ENCODE results near the gene ATP6V1D. TPM values are rescaled to one million over a fixed set of nuclear protein-coding genes. Genes with fewer than 3 reads are reported as not detected.
A peak's percentile ranks its signal among the peaks of the same experiment; 100 is the strongest.
"Not testable (repeated sequence)": the region's sequence is repeated elsewhere in the genome, so short reads cannot be mapped to it uniquely, and the experiment has no call there.

Gene ATP6V1D
- total RNA-seq, 1 donor: 168 TPM

- no peak for TF ChIP-seq CTCF (IDR thresholded peaks at IDR 0.05; ENCODE audit: insufficient read depth, low read depth, low read length)
- peak overlapping the region; percentile 99 for H3K4me3 ChIP-seq (ENCODE audit: low read depth, low read length)
- DNase-seq (ENCODE audit: low read depth): no peak
These were observed 2.2 kb downstream of the ATP6V1D start for GRCh38 chr14:67357186-67357968.

- no peak overlapping the region for H3K4me3 ChIP-seq (ENCODE audit: low read depth, low read length)
- no peak for TF ChIP-seq CTCF (IDR thresholded peaks at IDR 0.05; ENCODE audit: insufficient read depth, low read depth, low read length)
- DNase-seq (ENCODE audit: low read depth): no peak
These were observed 7.5 kb downstream of the ATP6V1D start for GRCh38 chr14:67352055-67352454.

DNA sequence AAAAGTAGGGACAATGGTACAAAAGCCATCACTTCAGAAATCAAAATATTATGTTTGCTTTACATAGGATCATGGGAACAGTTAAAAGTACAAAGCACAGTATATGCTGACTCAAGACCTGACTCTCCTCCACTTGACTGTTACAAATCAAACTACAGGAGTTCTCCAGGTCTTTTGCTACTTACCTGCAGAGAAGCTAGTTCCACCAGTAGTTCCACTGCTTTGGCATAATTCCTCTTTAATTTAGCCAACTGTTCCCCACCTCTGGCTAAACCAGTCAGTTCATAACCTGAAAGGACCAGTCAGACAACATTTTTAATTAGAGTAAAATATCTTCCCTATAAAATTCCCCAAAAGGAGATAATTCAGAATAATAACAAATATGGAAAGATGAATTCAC lies 14.0 kb downstream of the ATP6V1D start:
- no peak for DNase-seq (ENCODE audit: low read depth)
- H3K4me3 ChIP-seq (ENCODE audit: low read depth, low read length): no peak overlapping the region
- no peak for TF ChIP-seq CTCF (IDR thresholded peaks at IDR 0.05; ENCODE audit: insufficient read depth, low read depth, low read length)

GRCh38 chr14:67343601-67344230 lies 15.9 kb downstream of the ATP6V1D start:
- no peak overlapping the region for H3K4me3 ChIP-seq (ENCODE audit: low read depth, low read length)
- no peak for DNase-seq (ENCODE audit: low read depth)
- TF ChIP-seq CTCF (IDR thresholded peaks at IDR 0.05; ENCODE audit: insufficient read depth, low read depth, low read length): no peak

GRCh38 chr14:67341231-67341630 lies 18.4 kb downstream of the ATP6V1D start:
- not testable (repeated sequence) for H3K4me3 ChIP-seq (ENCODE audit: low read depth, low read length); DNase-seq (ENCODE audit: low read depth)

DNA sequence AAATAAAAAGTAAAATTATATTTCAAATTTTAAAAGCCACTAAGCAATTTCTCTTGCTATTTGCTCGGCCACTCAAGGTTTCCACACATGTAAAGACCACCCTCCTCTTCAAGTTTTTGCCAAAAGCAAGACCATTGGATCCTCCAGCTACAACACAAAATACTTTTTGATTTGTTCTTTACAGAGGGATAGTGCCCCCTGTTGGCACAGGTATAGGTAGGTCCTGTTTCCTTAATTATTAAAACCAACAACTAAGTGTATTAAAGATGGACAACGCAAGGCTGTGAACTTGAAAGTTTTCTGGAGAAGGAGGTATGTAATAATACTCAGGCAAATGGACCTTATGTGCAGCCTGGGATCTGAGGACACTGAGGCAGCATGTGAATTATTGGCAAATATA lies 23.8 kb downstream of the ATP6V1D start:
- TF ChIP-seq CTCF (IDR thresholded peaks at IDR 0.05; ENCODE audit: insufficient read depth, low read depth, low read length): peak; percentile 47
- H3K4me3 ChIP-seq (ENCODE audit: low read depth, low read length): no peak overlapping the region
- DNase-seq (ENCODE audit: low read depth): peak; percentile 34

- H3K4me3 ChIP-seq (ENCODE audit: low read depth, low read length): no peak overlapping the region
- no peak for TF ChIP-seq CTCF (IDR thresholded peaks at IDR 0.05; ENCODE audit: insufficient read depth, low read depth, low read length)
These were observed 27.1 kb downstream of the ATP6V1D start for GRCh38 chr14:67332468-67332867.

More at GRCh38 chr14:67332468-67332867, 27.1 kb downstream of the ATP6V1D start:
- DNase-seq (ENCODE audit: low read depth): no peak
